Measurements from ENCODE around the gene INCA1. TPM values are rescaled to one million over a fixed set of nuclear protein-coding genes. Genes with fewer than 3 reads are reported as not detected.

INCA1 gene
- total and polyA plus RNA-seq, 4 donors, result 0.28 to 0.75 (median 0.55) TPM

DNA sequence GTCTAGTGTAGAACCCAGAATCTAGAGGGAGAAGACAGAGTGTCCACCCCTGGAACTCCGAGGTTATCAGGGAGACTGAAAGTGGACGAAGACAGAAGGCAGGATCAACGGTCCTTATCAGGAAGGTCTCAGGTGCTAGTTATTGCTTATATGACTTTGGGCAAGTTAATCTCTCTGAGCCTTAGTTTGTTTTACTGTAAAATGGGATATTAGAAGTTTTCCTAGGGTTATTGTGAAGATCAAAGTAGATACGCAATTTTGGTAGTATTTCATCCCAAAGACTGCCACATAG lies 56.1 kb downstream of the INCA1 start:
- H3K27me3 ChIP-seq (ENCODE audit: control insufficient read depth in 4 of 4, insufficient read depth in 4 of 4, low read length in 3 of 4), result no peaks in the 10 kb centered on the region
- no peak for DNase-seq (ENCODE audit: low spot score)
- WGBS, result 32% methylated on average over 4 of the region's 4 CpGs
- peaks cover 9 to 60% (median 45%) of the 10 kb centered on the region in 4 donors for H3K4me1 ChIP-seq (ENCODE audit: control insufficient read depth in 4 of 4, insufficient read depth in 4 of 4, low read length in 3 of 4)
- H3K4me3 ChIP-seq (ENCODE audit: low read depth in 1 of 3, low read length in 3 of 3), result peak overlapping the region; percentile 79 to 89 (median 83)
- peak overlapping the region; percentile 80 to 93 for H3K9ac ChIP-seq (ENCODE audit: low read depth in 1 of 2, low read length in 2 of 2)
- H3K27ac ChIP-seq (ENCODE audit: low read depth in 1 of 2, low read length in 2 of 2), result peak overlapping the region in 1 of 2 donors; percentile 90
- H3K9me3 ChIP-seq (ENCODE audit: control insufficient read depth in 4 of 4, low read length in 3 of 4), result no peaks in the 10 kb centered on the region
- peaks cover 6 to 31% (median 19%) of the 10 kb centered on the region in 4 donors for H3K36me3 ChIP-seq (ENCODE audit: control insufficient read depth in 4 of 4, insufficient read depth in 3 of 4, low read depth in 1 of 4, low read length in 3 of 4)
- TF ChIP-seq GABPA (IDR thresholded peaks at IDR 0.05 in 1 of 2, conservative IDR thresholded peaks at IDR 0.05 in 1 of 2) (no peak), EGR1 (IDR thresholded peaks at IDR 0.05; ENCODE audit: low read depth in 2 of 2) (no peak), JUND (IDR thresholded peaks at IDR 0.05) (no peak), NR2F2 (IDR thresholded peaks at IDR 0.05) (no peak), YY1 (IDR thresholded peaks at IDR 0.05) (no peak), HNF4G (IDR thresholded peaks at IDR 0.05) (no peak), RXRA (IDR thresholded peaks at IDR 0.05) (no peak), FOXA2 (IDR thresholded peaks at IDR 0.05) (no peak), FOXA1 (IDR thresholded peaks at IDR 0.05) (no peak), HNF4A (conservative IDR thresholded peaks at IDR 0.05) (no peak), RAD21 (IDR thresholded peaks at IDR 0.05) (no peak), TAF1 (conservative IDR thresholded peaks at IDR 0.05) (no peak), SP1 (IDR thresholded peaks at IDR 0.05) (no peak)
- TF ChIP-seq, protein P1, sequence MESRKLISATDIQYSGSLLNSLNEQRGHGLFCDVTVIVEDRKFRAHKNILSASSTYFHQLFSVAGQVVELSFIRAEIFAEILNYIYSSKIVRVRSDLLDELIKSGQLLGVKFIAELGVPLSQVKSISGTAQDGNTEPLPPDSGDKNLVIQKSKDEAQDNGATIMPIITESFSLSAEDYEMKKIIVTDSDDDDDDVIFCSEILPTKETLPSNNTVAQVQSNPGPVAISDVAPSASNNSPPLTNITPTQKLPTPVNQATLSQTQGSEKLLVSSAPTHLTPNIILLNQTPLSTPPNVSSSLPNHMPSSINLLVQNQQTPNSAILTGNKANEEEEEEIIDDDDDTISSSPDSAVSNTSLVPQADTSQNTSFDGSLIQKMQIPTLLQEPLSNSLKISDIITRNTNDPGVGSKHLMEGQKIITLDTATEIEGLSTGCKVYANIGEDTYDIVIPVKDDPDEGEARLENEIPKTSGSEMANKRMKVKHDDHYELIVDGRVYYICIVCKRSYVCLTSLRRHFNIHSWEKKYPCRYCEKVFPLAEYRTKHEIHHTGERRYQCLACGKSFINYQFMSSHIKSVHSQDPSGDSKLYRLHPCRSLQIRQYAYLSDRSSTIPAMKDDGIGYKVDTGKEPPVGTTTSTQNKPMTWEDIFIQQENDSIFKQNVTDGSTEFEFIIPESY (IDR thresholded peaks at IDR 0.05), result no peak
- TF ChIP-seq, protein P2, sequence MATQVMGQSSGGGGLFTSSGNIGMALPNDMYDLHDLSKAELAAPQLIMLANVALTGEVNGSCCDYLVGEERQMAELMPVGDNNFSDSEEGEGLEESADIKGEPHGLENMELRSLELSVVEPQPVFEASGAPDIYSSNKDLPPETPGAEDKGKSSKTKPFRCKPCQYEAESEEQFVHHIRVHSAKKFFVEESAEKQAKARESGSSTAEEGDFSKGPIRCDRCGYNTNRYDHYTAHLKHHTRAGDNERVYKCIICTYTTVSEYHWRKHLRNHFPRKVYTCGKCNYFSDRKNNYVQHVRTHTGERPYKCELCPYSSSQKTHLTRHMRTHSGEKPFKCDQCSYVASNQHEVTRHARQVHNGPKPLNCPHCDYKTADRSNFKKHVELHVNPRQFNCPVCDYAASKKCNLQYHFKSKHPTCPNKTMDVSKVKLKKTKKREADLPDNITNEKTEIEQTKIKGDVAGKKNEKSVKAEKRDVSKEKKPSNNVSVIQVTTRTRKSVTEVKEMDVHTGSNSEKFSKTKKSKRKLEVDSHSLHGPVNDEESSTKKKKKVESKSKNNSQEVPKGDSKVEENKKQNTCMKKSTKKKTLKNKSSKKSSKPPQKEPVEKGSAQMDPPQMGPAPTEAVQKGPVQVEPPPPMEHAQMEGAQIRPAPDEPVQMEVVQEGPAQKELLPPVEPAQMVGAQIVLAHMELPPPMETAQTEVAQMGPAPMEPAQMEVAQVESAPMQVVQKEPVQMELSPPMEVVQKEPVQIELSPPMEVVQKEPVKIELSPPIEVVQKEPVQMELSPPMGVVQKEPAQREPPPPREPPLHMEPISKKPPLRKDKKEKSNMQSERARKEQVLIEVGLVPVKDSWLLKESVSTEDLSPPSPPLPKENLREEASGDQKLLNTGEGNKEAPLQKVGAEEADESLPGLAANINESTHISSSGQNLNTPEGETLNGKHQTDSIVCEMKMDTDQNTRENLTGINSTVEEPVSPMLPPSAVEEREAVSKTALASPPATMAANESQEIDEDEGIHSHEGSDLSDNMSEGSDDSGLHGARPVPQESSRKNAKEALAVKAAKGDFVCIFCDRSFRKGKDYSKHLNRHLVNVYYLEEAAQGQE (IDR thresholded peaks at IDR 0.05), result no peak
- TF ChIP-seq, protein P3, sequence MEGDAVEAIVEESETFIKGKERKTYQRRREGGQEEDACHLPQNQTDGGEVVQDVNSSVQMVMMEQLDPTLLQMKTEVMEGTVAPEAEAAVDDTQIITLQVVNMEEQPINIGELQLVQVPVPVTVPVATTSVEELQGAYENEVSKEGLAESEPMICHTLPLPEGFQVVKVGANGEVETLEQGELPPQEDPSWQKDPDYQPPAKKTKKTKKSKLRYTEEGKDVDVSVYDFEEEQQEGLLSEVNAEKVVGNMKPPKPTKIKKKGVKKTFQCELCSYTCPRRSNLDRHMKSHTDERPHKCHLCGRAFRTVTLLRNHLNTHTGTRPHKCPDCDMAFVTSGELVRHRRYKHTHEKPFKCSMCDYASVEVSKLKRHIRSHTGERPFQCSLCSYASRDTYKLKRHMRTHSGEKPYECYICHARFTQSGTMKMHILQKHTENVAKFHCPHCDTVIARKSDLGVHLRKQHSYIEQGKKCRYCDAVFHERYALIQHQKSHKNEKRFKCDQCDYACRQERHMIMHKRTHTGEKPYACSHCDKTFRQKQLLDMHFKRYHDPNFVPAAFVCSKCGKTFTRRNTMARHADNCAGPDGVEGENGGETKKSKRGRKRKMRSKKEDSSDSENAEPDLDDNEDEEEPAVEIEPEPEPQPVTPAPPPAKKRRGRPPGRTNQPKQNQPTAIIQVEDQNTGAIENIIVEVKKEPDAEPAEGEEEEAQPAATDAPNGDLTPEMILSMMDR (IDR thresholded peaks at IDR 0.05; ENCODE audit: low read depth, low read length, missing input control), result no peak
- TF ChIP-seq, protein P4, sequence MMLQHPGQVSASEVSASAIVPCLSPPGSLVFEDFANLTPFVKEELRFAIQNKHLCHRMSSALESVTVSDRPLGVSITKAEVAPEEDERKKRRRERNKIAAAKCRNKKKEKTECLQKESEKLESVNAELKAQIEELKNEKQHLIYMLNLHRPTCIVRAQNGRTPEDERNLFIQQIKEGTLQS (IDR thresholded peaks at IDR 0.05), result no peak
- TF ChIP-seq, protein P5, sequence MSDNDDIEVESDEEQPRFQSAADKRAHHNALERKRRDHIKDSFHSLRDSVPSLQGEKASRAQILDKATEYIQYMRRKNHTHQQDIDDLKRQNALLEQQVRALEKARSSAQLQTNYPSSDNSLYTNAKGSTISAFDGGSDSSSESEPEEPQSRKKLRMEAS (IDR thresholded peaks at IDR 0.05), result no peak
